Right forelimb (tissue), 1 donor: ENCODE data around the gene NTRK2.
"Not testable (repeated sequence)": the region's sequence is repeated elsewhere in the genome, so short reads cannot be mapped to it uniquely, and the experiment has no call there.

Experiments
- DNase-seq: peaks from one replicate; pipeline ENCODE4 v3.0.0-alpha.2; 2018

Gene NTRK2

DNA sequence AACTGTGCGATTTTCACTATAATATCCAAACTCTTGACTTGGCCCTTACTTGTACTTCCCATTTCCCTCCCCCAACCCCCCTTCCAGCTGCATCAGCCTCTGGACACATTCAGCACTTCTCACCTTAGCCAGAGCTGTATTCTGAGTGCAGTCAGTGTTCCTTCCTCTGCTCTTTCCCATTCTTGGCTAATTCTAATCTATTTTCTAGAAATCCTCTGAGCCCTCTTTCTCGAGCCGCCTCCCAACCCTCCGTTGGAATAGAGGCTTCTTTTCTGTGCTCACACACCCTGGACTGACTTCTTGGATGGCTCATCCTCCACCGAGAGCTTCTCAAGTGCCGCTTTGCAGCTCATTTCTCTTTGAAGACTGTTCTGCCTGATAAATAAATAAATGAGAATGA, 188.8 kb downstream of the NTRK2 start:
- no peak for DNase-seq

DNA sequence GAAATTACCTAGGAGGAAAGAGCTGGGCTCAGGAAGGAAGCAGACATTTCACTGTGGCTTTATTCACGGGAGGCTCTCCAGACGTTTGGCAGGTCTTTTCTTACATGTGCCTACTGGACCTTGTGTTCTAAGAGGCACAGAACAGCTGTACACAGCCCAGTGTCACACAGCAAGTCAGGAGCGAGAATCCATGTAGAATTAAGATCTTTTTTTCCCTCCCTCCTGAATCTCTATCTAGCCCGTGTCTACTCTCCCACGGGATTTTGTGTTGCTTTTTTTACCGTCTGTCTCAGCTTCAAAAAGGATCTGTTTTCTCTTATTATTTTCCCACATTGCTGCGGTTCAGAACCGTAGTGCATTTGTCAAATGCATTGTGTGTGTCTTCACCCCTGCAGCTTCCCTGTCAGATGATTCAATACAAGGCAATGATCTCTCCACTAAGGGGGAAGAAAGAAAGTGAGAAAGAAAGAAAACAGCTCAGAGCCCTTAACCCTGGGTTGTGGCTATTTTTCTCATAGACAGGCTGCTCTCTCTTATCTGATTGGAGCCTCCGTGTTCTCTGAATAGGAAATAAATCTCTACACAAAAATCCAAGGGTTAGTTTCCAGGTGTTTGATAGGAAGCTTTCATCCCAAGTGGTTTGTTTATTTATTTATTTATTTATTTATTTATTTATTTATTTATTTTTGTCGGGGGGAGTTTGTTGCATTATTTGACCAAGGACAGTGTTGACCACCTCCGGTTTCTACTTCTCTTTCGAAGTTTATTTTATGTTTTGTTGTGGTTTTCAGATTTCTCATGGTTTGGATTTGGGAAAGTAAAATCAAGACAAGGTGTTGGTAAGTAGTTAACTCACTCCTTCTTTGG, 191.0 kb downstream of the NTRK2 start:
- no peak for DNase-seq

DNA sequence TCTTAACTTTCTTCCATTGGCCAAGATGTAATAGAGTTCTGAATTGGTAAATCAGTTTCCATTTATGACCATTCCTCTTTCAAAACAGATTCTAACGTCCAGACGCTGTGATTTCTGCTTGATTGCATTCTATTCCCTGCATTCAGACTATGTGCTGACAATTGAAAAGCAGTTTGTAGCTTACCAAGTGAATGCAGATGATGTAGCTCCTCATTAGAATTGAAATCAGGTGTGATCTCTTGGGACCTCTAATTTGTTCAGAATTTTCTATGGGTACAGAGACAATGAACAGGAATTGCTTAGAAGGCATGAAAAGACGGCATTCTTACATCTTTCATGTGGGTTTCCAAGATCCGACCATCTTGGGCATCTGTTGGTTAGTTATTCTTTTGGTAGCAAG, 191.9 kb downstream of the NTRK2 start:
- DNase-seq, result no peak

DNA sequence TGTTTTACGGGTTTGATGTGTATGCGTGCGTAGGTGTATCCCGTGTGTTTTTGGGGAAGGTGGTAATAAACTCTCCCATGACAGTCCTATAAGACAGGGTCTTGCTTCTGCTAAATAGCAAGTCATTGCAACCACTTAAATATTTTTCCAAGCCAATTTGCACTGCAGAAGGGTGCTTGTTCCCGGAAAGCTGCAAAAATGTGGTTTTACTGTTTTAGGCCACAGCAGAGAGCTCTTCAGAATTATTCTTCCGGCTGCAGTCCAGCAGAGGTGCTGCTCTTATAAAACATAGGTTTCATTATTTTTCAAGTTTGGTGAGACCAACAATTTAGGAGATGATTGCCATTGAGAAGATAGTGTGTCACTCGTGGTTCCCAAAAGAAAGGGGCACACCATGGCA, 192.8 kb downstream of the NTRK2 start:
- DNase-seq, result no peak

DNA sequence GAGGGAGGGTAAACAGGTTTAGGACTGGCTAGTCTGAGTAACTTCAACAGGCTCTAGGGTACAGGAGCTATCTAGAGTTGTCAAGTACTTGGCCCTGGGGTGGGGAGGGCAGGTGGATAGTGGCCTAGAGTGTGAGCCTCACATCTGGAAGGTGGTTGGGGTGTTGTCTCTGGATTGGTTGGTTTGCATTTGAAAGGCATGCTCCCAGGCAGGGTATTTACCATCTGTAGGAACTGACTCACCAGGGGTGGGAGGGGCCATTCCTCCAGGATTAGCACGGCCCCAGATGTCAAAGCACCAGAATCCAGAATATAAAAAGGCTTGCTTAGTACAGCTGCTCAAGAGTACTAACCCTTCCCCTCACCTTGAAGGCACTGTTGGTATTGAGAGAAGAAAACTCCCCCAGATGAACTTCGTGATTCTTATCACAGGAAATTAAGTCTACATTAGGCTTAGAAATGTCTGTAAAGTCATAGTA, 193.3 kb downstream of the NTRK2 start:
- no peak for DNase-seq

DNA sequence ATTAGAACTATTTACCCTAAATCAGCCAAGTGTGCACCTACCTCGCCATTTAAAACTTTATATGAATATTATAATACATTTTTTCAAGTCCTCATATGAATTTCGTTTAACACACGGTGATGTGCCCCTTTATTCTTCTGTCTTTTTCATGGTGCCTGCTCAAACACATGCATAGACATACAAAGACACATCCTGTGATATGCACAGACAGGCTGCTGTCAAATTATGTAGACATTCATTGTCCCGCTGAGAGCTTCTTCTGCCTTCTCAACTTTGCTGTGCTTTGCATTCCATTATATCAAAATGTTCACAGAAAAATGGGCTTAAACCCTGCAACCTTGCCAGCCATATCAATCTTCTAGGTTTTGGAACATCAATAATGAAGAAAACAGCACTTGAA, 193.8 kb downstream of the NTRK2 start:
- no peak for DNase-seq

DNA sequence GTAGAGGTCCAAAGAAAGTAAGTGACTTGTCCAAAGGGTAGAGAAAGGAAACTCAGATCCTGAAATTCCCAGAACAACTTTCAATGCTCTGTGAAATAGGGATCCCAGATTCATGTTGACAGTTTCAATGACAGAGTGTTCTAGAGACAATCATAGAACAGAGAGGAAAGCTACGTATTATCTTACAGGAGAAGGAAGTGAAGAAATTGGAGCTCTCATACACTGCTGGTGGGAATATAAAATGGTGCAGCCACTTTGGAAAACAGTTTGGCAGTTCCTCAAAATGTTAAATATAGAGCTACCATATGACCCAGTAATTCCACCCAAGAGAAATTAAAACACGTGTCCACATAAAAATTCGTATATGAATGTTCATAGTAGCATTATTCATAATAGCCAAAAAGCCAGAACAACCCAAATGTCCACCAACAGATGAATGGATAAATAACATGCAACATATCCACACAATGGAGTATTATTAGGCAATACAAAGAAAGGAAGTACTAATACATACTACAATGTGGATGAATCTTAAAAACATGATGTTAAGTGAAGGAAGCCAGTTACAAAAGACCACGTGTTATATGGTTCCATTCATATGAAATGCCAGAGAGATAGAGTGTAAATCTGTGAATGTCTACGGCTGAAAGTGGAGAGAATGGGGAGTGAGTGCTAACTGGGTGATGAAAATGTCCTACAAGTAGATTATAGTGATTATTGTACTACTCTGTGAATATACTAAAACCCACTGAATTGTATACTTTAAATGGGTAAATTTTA, 197.1 kb downstream of the NTRK2 start:
- DNase-seq, result no peak

DNA sequence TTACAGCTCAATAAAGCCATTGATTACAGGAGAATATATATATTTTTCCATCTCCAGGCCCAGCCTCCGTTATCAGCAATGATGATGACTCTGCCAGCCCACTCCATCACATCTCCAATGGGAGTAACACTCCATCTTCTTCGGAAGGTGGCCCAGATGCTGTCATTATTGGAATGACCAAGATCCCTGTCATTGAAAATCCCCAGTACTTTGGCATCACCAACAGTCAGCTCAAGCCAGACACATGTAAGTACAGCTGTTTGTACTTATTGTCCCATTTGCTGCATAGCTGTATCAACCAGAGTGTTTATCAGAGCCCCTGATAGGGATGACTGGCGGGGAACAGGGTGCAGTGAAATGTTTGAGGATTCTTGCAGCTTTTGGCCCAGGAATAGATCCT, 197.7 kb downstream of the NTRK2 start:
- no peak for DNase-seq

DNA sequence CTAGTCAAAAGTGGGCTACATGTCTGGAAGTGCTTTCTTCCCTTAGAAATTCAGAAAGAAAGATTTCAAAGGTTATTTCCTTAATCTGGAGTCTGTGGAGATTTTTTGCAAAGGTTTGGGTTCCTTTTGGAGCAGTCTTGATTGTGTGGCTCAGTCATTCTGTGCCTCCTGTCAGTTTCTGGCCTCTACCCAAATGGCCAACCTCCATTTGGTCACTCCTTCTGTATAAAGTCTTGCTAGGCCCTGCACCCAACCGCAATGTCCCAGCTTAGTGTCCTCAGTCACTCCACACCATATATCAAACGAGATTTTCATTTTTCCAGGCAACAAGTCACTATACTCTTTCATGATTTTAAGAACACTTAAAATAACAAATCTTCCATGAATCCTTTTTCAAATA, 199.6 kb downstream of the NTRK2 start:
- no peak for DNase-seq

DNA sequence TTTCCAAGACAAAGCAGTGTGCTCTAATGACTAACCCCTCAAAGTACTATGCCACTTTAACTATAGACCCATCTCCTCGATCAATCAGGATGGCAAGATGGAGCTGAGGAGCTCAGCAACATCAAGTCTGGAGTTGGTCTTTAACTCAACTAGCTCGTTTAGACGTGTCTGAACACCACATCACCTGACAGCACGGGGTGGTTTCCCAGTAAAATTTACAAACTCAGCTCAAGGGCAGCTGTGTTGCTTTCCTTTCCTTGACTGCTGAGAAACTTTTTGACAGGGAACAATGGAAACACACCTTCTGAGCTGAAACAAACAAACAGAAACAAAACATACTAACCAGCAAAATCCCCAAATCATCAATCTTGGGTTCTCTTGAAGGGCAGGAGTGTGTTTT, 202.5 kb downstream of the NTRK2 start:
- DNase-seq, result no peak

DNA sequence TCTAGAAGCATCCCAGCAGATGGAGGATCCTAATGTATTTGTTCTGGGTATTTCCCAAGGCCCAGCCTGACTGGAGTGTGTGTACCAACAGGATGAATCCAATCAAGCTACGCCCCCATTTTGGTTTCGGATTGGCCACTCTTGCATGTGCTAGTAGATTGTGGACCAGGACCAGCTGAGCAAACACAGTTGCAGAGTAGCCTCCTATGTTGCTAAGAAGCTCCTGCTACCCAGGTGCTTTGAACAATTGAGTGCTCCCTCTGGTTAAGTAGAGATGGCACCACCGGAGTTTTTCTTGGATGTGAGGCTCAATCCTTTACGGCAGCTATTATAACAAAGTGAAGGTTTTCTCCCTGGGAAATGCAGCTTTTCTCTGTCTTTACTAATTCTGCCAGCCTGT, 204.5 kb downstream of the NTRK2 start:
- DNase-seq, result no peak

DNA sequence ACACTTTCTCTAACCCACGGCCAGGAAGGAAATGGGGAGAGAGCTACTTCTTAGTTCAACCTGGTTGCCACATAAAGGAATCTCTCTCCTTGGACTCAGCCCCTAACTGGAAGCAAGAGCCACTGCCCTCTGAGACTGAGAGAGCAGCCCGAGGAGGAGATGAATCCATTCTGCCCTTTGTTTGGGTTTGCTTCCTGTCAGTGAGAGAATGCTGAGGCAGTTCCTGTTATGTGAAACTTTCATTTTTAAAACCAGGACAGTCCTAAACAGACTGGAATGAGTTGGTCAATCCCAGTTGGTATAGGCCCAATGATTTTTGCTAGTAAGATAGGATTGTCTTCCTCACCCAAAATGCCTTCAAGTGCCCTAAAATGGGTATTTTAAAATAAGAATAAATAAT, 205.1 kb downstream of the NTRK2 start:
- no peak for DNase-seq

DNA sequence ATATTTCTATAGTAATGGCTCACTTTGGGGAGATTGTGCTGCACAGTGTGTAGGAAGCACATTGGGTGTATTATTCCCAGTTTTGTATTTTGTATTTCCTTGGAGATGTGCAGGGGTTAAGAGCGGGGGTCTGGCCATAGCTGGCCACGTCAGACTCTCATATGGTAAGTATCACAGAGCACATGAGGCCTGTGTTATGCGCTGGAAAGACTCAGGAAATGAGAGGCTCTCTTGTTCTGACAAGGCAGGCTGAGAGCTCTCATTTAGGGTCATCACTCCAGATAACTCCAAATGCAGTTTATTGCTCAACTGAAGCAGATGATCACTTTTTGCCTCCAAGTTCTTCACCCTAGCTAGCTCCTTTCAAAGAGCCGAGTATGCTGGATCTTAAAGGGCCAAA, 205.7 kb downstream of the NTRK2 start:
- DNase-seq, result no peak

DNA sequence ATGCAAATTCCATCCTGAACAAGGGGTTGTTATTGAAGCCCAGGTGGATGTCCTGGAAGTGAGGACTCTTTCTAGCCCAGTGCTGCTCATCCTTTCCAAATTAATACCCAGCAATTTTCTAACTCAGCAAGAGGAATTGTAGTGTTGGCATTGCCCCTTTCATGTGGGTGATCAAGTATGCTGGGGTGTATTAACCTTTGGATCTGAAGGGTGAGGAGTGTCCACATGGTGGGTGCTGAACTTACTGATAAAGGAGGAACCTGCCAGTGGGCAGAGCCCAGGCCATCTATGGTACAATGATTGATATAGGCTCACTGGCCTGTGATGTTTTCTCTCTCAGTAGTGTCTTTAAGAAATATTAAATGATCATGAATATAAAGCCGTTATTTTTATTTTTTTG, 210.1 kb downstream of the NTRK2 start:
- DNase-seq, result no peak

DNA sequence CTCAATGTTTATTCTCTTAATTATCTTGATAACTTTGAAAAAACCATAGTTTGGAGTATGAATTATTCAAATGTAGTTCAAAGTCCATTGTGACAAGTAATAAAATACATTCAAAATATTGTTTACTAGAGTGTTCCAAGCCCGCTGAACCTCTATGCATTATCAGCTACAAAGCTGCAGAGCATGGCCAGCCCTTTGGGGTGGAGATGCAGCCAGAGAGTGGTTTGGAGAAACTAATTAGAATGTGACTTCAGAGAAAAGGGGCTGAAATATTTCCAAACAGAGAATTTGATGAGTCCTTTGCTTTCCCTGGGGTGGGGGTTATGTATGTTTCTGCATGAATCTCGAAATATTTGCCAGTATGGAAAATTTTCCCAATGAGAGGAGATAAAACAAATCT, 211.3 kb downstream of the NTRK2 start:
- no peak for DNase-seq

DNA sequence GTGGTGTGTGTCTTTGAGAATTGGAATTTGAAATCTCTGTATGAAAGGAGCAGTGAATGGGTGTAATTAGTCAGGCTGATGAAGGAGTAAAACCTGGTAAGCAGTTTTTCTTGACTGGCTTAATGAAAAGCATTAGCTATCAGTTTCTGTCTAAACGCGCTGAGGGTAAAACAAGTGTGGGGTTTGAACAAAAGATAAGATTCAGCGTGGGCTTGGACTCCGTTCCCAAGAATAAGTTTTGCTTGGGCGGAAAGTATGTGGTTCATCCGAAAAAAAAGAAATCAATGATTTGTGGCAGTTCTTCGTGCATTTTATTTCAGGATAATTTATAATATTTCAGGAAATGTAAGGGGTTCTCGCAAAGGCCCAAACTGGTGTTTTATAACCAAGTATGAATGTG, 217.3 kb downstream of the NTRK2 start:
- no peak for DNase-seq

DNA sequence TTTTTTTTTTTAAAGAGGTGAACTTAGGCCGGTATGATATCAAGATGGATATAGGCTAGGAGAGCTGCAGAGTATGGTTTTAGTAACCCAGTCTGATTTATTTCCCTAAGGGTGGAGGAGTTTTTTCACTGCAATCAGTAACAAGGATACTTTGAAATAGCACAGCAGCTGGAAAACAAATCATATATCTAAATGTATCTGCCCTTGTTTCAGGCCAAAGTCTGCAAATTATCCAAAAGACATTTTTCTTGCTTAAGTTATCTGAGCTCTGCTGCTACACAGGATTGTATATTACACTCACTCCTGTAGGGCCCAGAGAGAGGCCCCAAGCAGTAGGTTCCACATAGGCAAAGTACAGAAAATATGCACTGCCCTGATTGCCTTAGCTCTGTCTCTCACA, 222.4 kb downstream of the NTRK2 start:
- no peak for DNase-seq

DNA sequence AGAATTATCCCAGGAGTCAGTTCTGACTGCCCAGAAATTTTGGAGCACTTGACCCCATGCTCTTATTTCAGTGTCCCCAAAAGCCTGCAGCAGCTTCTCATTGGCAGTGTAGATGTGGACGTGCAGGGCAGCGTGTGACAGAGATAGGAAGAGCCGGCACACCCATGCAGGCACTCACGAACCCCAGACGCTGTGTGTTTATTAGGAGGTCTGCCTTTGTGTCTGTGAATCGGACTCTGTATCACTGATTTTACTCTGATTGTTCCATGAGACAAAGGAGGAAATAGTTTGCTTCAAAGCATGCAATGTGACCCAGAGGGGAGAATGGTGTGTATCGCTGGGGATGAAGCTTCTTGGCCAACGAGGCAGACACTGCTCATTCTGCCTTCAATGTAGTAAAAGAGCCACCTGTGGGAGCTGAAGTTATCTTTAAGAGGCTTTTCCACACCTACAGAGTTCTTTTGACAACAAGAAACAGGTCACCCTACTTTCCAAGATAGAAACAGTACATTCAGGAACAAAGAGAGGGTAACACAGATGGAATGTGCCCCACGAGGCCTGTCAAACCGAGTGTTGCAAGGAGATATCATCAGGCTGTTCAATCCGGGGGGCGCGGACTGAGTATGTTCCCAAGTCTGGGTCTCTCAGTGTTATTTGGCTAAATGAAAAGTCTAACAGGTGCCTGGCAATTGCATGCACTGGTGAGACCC, 224.0 kb downstream of the NTRK2 start:
- DNase-seq, result no peak

DNA sequence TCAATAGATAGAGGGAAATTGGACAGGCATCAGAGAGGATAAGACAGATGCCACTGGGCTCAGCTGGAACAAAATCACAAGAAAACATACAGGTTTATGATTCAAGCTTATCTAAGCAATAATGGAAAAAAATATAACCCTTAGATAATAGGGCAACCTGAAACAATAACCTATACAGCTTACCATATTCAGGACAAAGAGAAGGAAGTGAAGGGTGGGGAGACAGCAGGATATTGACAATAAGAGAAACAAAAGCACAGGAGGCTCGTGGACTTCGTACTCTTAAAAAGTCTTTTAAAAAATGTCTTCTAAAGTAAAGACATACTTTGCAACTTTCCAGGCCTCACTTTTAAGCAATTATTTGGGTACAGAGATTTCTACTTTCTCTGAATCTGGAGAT, 225.3 kb downstream of the NTRK2 start:
- no peak for DNase-seq

DNA sequence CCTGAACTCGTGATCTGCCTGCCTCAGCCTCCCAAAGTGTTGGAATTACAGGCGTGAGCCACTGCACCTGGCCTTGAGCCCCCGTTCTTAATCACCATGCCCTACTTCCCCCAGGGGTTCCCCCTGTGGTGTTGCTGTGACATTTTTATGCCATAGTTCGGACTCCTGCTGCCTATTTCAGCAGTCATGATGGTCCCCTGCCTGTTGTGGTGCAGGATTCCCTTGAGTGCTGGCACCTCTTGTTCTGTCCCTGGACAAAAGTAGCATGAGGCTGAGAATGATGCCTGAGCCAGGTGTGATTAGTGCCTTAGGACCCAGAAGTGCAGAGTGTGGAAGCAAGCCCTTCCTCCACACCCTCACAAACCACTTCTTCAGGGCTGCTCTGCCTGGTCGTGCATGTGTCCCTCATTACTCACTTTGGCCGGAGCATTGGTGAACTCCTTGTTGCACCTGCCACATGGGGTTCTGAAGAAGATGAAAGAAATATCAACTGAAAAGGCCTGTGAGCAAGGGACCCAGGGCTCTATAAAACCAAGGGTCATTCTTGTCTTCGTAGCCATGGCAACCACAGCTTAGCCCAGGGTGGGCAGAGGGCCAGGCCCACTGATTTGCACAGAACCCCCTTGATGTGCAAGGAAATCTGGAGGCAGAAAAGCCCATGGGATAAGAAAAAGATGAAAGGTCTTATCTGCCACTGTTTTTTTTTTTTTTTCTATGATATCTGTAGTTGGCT, 228.0 kb downstream of the NTRK2 start:
- no peak for DNase-seq

DNA sequence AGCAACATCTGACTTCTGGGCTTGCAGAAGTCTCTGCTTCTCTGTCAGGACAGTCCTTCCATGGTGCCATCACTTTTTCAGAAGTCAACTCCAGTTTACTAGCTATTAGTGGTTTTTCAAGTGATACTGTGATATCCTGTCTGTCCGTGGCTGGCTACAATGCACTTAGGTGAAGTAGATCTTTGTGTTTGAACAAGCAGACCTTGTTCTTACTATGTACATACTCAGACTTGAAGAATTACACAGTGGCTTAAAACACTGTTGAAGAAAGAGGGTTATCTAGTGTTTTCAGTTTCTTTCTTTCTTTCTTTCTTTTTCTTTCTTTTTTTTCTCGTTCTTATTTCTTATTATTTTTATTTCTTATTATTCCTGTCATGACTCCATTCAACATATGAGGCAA, 228.7 kb downstream of the NTRK2 start:
- no peak for DNase-seq

DNA sequence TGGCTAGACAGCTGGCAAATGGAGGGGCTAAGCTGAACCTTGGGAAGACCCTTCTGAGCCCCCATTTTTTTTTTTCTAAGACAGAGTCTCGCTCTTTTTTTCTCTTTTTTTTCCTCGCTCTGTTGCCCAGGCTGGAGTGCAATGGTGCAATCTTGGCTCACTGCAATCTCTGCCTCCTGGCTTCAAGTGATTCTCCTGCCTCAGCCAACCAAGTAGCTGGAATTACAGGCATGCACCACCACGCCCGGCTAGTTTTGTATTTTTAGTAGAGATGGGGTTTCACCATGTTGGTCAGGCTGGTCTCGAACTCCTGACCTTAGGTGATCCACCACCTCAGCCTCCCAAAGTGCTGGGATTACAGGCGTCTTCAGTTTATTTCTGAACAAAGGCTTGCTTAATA, 229.1 kb downstream of the NTRK2 start:
- DNase-seq, result not testable (repeated sequence)

DNA sequence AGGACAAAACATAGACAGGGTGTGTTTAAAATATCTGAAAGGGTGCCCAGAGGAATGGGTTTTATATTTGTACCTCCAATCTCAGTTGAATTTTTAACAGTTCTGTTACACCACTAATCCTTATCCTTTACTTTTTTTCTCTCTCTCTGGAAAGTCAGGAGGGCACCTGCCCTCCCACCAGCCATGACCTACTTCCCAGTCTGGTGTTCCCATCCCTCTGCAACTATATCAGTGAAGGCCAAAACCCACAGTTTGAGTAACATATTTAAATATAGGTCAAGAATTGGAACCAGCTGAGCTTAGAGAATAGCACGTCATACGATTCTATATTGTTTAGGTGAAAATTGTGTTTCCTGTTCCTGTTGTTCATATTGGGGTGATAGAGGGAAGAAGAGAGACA, 229.8 kb downstream of the NTRK2 start:
- no peak for DNase-seq
